HEK293 (cell line): Measurements from ENCODE around the gene CDK14.

Experiments
- CTCF ChIA-PET: fragments of 350-600 bp; formaldehyde crosslinking; extraction: SDS; loops from one replicate; lab custom pipeline; 2021; ENCODE audit warnings: antibody characterized with exemption; lab: Yijun Ruan, JAX
- POLR2A ChIA-PET: fragments of 300-600 bp; formaldehyde crosslinking; extraction: SDS; loops from one replicate; lab custom pipeline; 2020; ENCODE audit warnings: antibody characterized with exemption, inconsistent platforms; lab: Yijun Ruan, JAX
- H3K27ac ChIP-seq: fragments of 200-500 bp; sonication (Bioruptor generic); 2 replicates; pipeline ENCODE4 v1.5.1; 2014; ENCODE audit warnings: low read depth, low read length, control low read depth, inconsistent platforms; ENCODE audit errors: extremely low read depth
- H3K36me3 ChIP-seq, 2 experiments: fragments of 200-500 bp in 1 of 2; sonication (Bioruptor generic) in 1 of 2; 1 replicate in 1 of 2; 2 replicates in 1 of 2; pipeline ENCODE4 v1.5.1; 2014 to 2017; ENCODE audit warnings: inconsistent platforms in 2 of 2, low read length in 2 of 2; ENCODE audit not compliant: control insufficient read depth in 2 of 2, insufficient read depth in 1 of 2
- H3K4me1 ChIP-seq: fragments of 200-500 bp; sonication (Bioruptor generic); 2 replicates; pipeline ENCODE4 v1.5.1; 2014; ENCODE audit warnings: mild to moderate bottlenecking, low read length, inconsistent platforms; ENCODE audit not compliant: control insufficient read depth, insufficient read depth
- H3K4me3 ChIP-seq: 2 replicates; pipeline ENCODE4 v1.5.1; 2011; ENCODE audit warnings: low read depth, mild to moderate bottlenecking, control low read depth, low read length, moderate library complexity
- H3K9me3 ChIP-seq: fragments of 200-500 bp; sonication (Bioruptor generic); 2 replicates; pipeline ENCODE4 v1.5.1; 2014; ENCODE audit warnings: low read depth, low read length, inconsistent platforms; ENCODE audit not compliant: control insufficient read depth, insufficient read depth
- BCL11B ChIP-seq: fragments of 450-650 bp; formaldehyde crosslinking; IDR thresholded peaks from 2 replicates; pipeline ENCODE4 v1.5.1; 2016; ENCODE audit warnings: low read depth, missing biosample characterization, missing genetic modification characterization
- HOXC10 ChIP-seq: sonication (generic); formaldehyde crosslinking; IDR thresholded peaks from 2 replicates; pipeline ENCODE4 v1.8.1; 2023; ENCODE audit warnings: mild to moderate bottlenecking, missing genetic modification reagents
- KLF10 ChIP-seq: fragments of 450-650 bp; IDR thresholded peaks from 2 replicates; pipeline ENCODE4 v1.5.1; 2018; ENCODE audit warnings: missing biosample characterization, mild to moderate bottlenecking, missing genetic modification characterization
- OSR2 ChIP-seq: fragments of 450-650 bp; formaldehyde crosslinking; IDR thresholded peaks from 2 replicates; pipeline ENCODE4 v1.5.1; 2016; ENCODE audit warnings: missing biosample characterization, missing genetic modification characterization
- SETDB1 ChIP-seq: IDR thresholded peaks from one replicate; pipeline ENCODE4 v1.6.1; 2017; ENCODE audit warnings: mild to moderate bottlenecking, low read length, moderate library complexity, mixed read lengths; ENCODE audit not compliant: insufficient read length
- SP3 ChIP-seq: fragments of 450-650 bp; formaldehyde crosslinking; IDR thresholded peaks from 2 replicates; pipeline ENCODE4 v1.5.1; 2016; ENCODE audit warnings: missing biosample characterization, missing genetic modification characterization
- ZBTB21 ChIP-seq: fragments of 450-650 bp; formaldehyde crosslinking; IDR thresholded peaks from 2 replicates; pipeline ENCODE4 v1.5.1; 2017; ENCODE audit warnings: missing biosample characterization, missing genetic modification characterization
- ZFHX2 ChIP-seq: fragments of 450-650 bp; formaldehyde crosslinking; conservative IDR thresholded peaks from 2 replicates; pipeline ENCODE4 v1.5.1; 2016; ENCODE audit warnings: missing biosample characterization, missing genetic modification characterization
- ZNF112 ChIP-seq: fragments of 450-650 bp; formaldehyde crosslinking; IDR thresholded peaks from 2 replicates; pipeline ENCODE4 v1.5.0; 2017; ENCODE audit warnings: missing biosample characterization, missing genetic modification characterization
- ZNF133 ChIP-seq: fragments of 450-650 bp; formaldehyde crosslinking; IDR thresholded peaks from 2 replicates; pipeline ENCODE4 v1.5.1; 2016; ENCODE audit warnings: missing biosample characterization, missing genetic modification characterization
- ZNF155 ChIP-seq: fragments of 450-650 bp; formaldehyde crosslinking; IDR thresholded peaks from 2 replicates; pipeline ENCODE4 v1.5.1; 2016; ENCODE audit warnings: missing biosample characterization, missing genetic modification characterization
- ZNF174 ChIP-seq: fragments of 450-650 bp; formaldehyde crosslinking; IDR thresholded peaks from 2 replicates; pipeline ENCODE4 v1.5.0; 2017; ENCODE audit warnings: missing biosample characterization, mild to moderate bottlenecking, missing genetic modification characterization
- ZNF23 ChIP-seq: fragments of 450-650 bp; formaldehyde crosslinking; IDR thresholded peaks from 2 replicates; pipeline ENCODE4 v1.5.1; 2016; ENCODE audit warnings: missing biosample characterization, missing genetic modification characterization, borderline replicate concordance
- ZNF37A ChIP-seq: fragments of 450-650 bp; IDR thresholded peaks from 2 replicates; pipeline ENCODE4 v1.5.1; 2018; ENCODE audit warnings: missing biosample characterization, missing genetic modification characterization
- ZNF473 ChIP-seq: fragments of 450-650 bp; formaldehyde crosslinking; IDR thresholded peaks from 2 replicates; pipeline ENCODE4 v1.5.1; 2017; ENCODE audit warnings: missing biosample characterization, missing genetic modification characterization
- ZNF571 ChIP-seq: fragments of 450-650 bp; formaldehyde crosslinking; IDR thresholded peaks from 2 replicates; pipeline ENCODE4 v1.5.0; 2017; ENCODE audit warnings: missing biosample characterization, missing genetic modification characterization
- ZNF585B ChIP-seq: fragments of 450-650 bp; formaldehyde crosslinking; IDR thresholded peaks from 2 replicates; pipeline ENCODE4 v1.5.1; 2016; ENCODE audit warnings: missing biosample characterization, missing genetic modification characterization
- ZNF776 ChIP-seq: fragments of 450-650 bp; formaldehyde crosslinking; IDR thresholded peaks from 2 replicates; pipeline ENCODE4 v1.5.0; 2017; ENCODE audit warnings: missing biosample characterization, missing genetic modification characterization, borderline replicate concordance
- ZNF837 ChIP-seq: fragments of 450-650 bp; formaldehyde crosslinking; IDR thresholded peaks from 2 replicates; pipeline ENCODE4 v1.5.1; 2016; ENCODE audit warnings: missing biosample characterization, missing genetic modification characterization
- ZSCAN23 ChIP-seq: fragments of 450-650 bp; formaldehyde crosslinking; IDR thresholded peaks from 2 replicates; pipeline ENCODE4 v1.5.1; 2016; ENCODE audit warnings: missing biosample characterization, missing genetic modification characterization
- ZSCAN30 ChIP-seq: fragments of 450-650 bp; IDR thresholded peaks from 2 replicates; pipeline ENCODE4 v1.5.1; 2018; ENCODE audit warnings: missing biosample characterization, mild to moderate bottlenecking, missing genetic modification characterization, moderate library complexity
- TF ChIP-seq, protein P1 (sequence below): fragments of 450-650 bp; formaldehyde crosslinking; IDR thresholded peaks from 2 replicates; pipeline ENCODE4 v1.5.1; 2016; ENCODE audit warnings: missing biosample characterization, missing genetic modification characterization, low read depth
- TF ChIP-seq, protein P2 (sequence below): fragments of 450-650 bp; formaldehyde crosslinking; conservative IDR thresholded peaks from 2 replicates; pipeline ENCODE4 v1.5.1; 2016; ENCODE audit warnings: low read depth, missing biosample characterization, missing genetic modification characterization

The CDK14 gene

DNA sequence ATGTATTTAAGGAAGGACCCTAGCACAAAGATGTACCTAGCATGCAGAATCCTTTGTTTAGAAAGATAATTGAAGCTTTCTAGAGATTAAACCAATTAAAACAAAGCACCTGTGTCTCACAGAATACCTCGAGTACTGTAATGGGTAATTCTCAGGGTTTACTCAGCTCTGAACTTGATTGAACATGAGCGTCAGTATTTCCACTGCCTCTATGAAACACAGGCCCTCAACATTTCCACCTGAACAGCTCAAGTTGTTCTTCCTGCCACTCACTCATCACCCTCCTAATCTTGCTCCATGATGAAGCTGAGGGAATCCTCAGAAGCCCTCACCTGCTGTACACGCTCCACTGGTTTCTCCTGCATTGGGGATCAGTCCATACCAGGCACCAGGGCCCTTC, 634.4 kb downstream of the CDK14 start:
- CTCF ChIA-PET, result no interaction called here
- no peak for TF ChIP-seq ZNF174 (tag by site-specific recombination)
- TF ChIP-seq ZNF133 (tag by site-specific recombination), result no peak
- TF ChIP-seq SETDB1, result no peak
- no peak for TF ChIP-seq ZBTB21

DNA sequence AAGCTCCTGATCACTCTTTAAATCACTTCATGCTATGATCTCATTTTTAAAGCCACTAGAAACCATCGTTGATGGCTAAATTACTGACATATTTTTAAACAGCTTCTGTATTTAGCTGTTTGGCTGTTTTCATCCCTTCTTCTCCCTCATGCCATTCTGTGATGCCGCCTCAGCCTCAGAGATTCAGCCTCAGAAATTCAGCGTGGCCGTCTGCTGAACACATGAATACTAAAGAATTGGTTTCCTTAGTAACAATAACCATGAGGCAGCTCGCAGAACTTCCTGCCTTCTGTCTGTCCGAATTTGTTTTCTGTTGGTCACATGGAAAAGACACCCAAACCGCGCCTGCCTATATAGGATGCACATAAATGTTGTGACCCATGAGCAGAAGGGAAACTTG, 637.1 kb downstream of the CDK14 start:
- no peak for TF ChIP-seq ZNF112
- TF ChIP-seq, protein P1, sequence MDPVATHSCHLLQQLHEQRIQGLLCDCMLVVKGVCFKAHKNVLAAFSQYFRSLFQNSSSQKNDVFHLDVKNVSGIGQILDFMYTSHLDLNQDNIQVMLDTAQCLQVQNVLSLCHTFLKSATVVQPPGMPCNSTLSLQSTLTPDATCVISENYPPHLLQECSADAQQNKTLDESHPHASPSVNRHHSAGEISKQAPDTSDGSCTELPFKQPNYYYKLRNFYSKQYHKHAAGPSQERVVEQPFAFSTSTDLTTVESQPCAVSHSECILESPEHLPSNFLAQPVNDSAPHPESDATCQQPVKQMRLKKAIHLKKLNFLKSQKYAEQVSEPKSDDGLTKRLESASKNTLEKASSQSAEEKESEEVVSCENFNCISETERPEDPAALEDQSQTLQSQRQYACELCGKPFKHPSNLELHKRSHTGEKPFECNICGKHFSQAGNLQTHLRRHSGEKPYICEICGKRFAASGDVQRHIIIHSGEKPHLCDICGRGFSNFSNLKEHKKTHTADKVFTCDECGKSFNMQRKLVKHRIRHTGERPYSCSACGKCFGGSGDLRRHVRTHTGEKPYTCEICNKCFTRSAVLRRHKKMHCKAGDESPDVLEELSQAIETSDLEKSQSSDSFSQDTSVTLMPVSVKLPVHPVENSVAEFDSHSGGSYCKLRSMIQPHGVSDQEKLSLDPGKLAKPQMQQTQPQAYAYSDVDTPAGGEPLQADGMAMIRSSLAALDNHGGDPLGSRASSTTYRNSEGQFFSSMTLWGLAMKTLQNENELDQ (tag by site-specific recombination), result no peak
- no peak for TF ChIP-seq ZNF23
- no peak for TF ChIP-seq ZNF837 (tag by site-specific recombination)
- no peak for TF ChIP-seq HOXC10
- TF ChIP-seq ZNF585B, result no peak
- no peak for TF ChIP-seq ZNF473 (tag by site-specific recombination)
- no peak for TF ChIP-seq OSR2 (tag by site-specific recombination)
- no peak for TF ChIP-seq ZNF776 (tag by site-specific recombination)
- no peak for TF ChIP-seq KLF10 (tag by site-specific recombination)
- no peak for TF ChIP-seq ZNF571 (tag by site-specific recombination)
- no peak for TF ChIP-seq ZSCAN30 (tag by site-specific recombination)
- TF ChIP-seq, protein P2, sequence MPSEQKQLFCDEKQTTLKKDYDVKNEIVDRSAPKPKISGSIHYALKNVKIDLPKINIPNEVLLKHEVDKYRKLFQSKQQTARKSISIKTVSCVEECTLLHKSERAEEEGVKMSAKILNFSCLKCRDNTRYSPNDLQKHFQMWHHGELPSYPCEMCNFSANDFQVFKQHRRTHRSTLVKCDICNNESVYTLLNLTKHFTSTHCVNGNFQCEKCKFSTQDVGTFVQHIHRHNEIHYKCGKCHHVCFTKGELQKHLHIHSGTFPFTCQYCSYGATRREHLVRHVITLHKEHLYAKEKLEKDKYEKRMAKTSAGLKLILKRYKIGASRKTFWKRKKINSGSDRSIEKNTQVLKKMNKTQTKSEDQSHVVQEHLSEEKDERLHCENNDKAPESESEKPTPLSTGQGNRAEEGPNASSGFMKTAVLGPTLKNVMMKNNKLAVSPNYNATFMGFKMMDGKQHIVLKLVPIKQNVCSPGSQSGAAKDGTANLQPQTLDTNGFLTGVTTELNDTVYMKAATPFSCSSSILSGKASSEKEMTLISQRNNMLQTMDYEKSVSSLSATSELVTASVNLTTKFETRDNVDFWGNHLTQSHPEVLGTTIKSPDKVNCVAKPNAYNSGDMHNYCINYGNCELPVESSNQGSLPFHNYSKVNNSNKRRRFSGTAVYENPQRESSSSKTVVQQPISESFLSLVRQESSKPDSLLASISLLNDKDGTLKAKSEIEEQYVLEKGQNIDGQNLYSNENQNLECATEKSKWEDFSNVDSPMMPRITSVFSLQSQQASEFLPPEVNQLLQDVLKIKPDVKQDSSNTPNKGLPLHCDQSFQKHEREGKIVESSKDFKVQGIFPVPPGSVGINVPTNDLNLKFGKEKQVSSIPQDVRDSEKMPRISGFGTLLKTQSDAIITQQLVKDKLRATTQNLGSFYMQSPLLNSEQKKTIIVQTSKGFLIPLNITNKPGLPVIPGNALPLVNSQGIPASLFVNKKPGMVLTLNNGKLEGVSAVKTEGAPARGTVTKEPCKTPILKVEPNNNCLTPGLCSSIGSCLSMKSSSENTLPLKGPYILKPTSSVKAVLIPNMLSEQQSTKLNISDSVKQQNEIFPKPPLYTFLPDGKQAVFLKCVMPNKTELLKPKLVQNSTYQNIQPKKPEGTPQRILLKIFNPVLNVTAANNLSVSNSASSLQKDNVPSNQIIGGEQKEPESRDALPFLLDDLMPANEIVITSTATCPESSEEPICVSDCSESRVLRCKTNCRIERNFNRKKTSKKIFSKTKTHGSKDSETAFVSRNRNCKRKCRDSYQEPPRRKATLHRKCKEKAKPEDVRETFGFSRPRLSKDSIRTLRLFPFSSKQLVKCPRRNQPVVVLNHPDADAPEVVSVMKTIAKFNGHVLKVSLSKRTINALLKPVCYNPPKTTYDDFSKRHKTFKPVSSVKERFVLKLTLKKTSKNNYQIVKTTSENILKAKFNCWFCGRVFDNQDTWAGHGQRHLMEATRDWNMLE, result no peak
- TF ChIP-seq ZNF155 (tag by site-specific recombination), result no peak
- no peak for TF ChIP-seq SETDB1
- no peak for TF ChIP-seq SP3
- no peak for TF ChIP-seq ZNF37A (tag by site-specific recombination)
- TF ChIP-seq BCL11B (tag by site-specific recombination), result no peak
- no peak for TF ChIP-seq ZSCAN23
- no peak for TF ChIP-seq ZFHX2 (tag by site-specific recombination)
- POLR2A ChIA-PET, result interaction anchor here (0.7 kb wide), 1 partner anchor 192 kb away, joined by 3 read pairs; no protein-coding TSS in a partner anchor
- CTCF ChIA-PET, result no interaction called here
- no peaks in the 10 kb centered on the region for H3K9me3 ChIP-seq
- no peak overlapping the region for H3K27ac ChIP-seq
- H3K4me1 ChIP-seq, result no peaks in the 10 kb centered on the region
- no peak overlapping the region for H3K4me3 ChIP-seq
- H3K36me3 ChIP-seq, result no peaks in the 10 kb centered on the region

More for the DNA sequence above, 634.4 kb downstream of the CDK14 start:
- Histone ChIP-seq H3K4me1 (no peaks in the 10 kb centered on the region), H3K36me3 (no peaks in the 10 kb centered on the region), H3K27ac (no peak overlapping the region), H3K4me3 (no peak overlapping the region), H3K9me3 (no peaks in the 10 kb centered on the region)
- POLR2A ChIA-PET, result no interaction called here
